Effector CD4-positive, alpha-beta T cell (primary cell): ENCODE measurements around the gene ADCK1.
"Not testable (repeated sequence)": the region's sequence is repeated elsewhere in the genome, so short reads cannot be mapped to it uniquely, and the experiment has no call there.

Experiments used
- DNase-seq: peaks from one replicate; pipeline ENCODE4 v3.0.0-alpha.2; 2020

Gene ADCK1

GRCh38 chr14:77809011-77809410 lies 9.1 kb downstream of the ADCK1 start:
- no peak for DNase-seq

DNA sequence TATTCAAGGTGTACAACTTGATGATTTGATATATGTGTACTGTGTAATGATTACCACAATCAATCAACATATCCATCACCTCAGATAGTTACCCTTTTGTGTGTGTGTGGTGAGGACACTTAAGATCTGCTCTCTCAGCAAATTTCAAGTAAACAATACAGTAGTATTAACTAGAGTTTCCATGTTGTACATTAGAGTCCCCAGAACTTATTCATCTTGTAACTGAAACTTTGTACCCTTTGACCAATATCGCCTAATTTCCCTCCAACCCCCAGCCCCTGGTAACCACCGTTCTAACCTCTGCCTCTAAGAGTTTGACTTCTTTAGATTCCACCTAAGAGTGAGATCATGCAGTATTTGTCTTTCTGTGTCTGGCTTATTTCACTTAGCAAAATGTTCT lies 12.1 kb downstream of the ADCK1 start:
- no peak for DNase-seq

DNA sequence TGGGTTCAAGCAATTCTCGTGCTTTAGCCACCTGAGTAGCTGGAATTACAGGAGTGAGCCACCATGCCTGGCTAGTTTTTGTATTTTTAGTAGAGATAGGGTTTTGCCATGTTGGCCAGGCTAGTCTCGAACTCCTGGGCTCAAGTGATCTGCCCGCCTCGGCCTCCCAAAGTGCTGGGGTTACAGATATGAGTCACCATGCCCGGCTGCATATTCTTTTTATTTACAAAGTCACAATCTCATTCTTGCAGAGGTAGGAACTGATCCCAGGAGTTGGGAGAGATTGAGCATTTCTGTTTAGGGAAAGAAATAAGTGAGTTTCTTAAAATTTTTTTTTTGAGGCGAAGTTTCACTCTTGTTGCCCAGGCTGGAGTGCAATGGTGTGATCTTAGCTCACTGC lies 12.8 kb downstream of the ADCK1 start:
- not testable (repeated sequence) for DNase-seq

- DNase-seq, result no peak
These were observed 22.4 kb downstream of the ADCK1 start for GRCh38 chr14:77822307-77822706.

DNA sequence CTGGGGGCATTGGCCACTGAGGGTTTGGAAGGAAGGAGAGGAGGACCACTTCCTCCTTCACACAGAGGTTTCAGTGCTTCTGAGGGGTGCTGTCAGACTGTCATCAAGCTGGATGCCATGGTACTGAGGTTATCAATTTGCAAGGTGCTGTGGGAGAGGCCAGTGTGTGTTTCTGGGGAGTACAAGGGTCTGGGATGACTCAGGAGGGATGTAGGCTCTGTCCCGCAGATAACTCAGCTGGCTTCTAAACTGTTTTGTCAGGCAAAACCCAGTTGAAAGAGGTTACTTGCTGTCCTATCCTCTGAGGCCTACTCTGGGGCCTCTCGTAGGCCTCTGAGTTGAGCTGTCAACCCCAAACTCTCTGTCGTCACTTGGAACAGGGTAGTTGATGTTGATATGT lies 22.8 kb downstream of the ADCK1 start:
- DNase-seq, result no peak

- no peak for DNase-seq
These were observed 23.5 kb downstream of the ADCK1 start for GRCh38 chr14:77823378-77823777.

- no peak for DNase-seq
These were observed 26.1 kb downstream of the ADCK1 start for GRCh38 chr14:77825895-77826519.

GRCh38 chr14:77830692-77831091 lies 30.8 kb downstream of the ADCK1 start:
- no peak for DNase-seq

- DNase-seq, result no peak
These were observed 32.4 kb downstream of the ADCK1 start for GRCh38 chr14:77832297-77832696.

GRCh38 chr14:77837926-77838325 lies 38.0 kb downstream of the ADCK1 start:
- DNase-seq, result no peak

- DNase-seq, result no peak
These were observed 39.1 kb downstream of the ADCK1 start for GRCh38 chr14:77838831-77839511.

DNA sequence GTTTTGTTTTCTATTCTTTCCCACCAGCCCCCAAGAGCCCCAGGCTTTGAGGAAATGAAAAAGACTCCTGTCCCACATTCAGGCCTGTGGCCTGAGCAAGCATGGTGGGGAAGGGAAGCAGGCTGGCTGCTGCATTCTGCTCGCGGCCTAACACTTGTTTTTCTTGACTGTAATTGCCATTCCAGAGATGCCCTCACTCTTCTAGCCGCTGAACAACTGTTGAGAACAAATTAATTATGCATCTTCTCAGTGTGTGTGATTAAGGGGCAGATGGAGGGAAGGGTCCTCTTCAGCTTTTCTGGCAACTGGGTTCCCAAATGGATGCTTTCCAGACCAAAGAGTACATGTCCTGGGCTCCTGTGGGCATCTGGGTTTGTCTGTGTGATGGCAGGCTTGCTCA lies 43.3 kb downstream of the ADCK1 start:
- DNase-seq, result no peak

DNA sequence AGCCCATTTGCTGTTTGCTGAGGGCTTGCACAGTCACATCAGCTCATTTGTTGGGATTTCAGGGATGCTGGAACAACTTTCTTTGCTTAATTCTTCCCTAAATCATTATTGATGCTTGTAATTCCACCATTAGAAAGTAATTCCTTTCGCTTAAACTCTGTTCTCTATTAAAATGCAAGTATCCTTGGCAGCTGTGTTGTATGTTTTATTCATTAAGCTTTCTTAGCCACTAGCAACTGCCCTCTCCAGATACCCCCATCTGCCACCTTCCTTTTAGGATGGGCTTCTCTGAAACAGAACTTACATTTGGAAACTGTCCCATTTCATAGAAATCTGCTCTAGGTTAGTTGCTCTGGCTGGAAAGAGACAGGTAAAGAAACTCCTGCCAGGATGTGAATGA lies 43.7 kb downstream of the ADCK1 start:
- DNase-seq, result no peak

GRCh38 chr14:77844802-77845201 lies 44.9 kb downstream of the ADCK1 start:
- DNase-seq, result no peak

GRCh38 chr14:77848031-77848430 lies 48.1 kb downstream of the ADCK1 start:
- DNase-seq, result no peak

DNA sequence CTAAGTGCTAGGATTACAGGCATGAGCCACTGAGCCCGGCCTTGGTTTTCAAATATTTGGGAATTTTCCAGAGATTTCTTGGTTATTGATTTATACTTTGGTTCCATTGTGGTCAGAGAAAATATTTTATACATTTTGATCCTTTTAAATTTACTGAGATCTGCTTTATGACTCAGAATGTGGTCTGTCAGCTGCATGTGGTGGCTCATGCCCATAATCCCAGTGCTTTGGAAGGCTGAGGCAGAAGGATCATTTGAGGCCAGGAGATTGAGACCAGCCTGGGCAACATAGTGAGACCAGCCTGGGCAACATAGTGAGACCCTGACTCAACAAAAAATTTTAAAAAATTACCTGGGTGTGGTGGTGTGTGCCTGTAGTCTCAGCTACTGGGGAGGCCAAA lies 49.8 kb downstream of the ADCK1 start:
- DNase-seq, result no peak

- no peak for DNase-seq
These were observed 54.0 kb downstream of the ADCK1 start for GRCh38 chr14:77853919-77854318.

DNA sequence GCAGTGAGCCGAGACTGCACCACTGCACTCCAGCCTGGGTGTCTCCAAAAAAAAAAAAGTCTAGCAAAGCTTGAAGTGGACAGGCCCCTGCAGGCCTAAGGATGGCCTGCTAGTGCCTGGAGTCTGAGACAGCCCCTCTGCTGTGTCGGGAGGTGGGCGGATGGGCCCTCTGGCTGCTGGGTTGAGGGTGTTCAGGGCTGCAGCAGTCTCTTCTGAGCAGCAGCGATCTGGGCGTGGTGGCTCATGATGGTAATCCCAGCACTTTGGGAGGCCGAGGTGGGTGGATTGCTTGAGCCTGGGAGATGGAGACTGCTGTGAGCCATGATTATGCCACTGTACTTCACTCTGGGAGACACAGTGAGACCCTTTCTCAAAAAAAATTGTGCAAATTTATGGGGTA lies 57.0 kb downstream of the ADCK1 start:
- no peak for DNase-seq

GRCh38 chr14:77859934-77860570 lies 60.1 kb downstream of the ADCK1 start:
- DNase-seq, result no peak

GRCh38 chr14:77861201-77861600 lies 61.3 kb downstream of the ADCK1 start:
- no peak for DNase-seq

- DNase-seq, result peak; percentile 68
These were observed 62.4 kb downstream of the ADCK1 start for GRCh38 chr14:77862154-77862786.

DNA sequence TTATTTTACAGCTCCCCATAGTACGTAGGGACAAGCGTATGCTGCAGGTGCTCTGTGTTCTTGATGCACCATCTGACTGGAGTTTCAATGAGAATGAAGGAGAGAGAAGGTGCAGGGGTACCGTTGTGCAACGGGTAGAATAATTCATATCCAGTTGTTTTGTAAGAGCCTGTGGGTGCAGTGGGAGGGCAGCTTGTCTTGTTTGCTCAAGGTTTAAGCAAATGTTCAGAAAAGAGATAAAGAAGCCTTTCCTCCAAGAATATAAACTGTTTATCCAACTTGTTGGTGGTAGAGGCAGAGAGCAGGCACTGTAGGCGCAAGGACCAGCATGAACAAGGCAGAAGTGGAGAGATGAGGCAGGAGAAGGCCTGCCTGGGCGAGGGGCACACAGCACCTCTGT lies 64.2 kb downstream of the ADCK1 start:
- DNase-seq, result no peak

- no peak for DNase-seq
These were observed 64.7 kb downstream of the ADCK1 start for GRCh38 chr14:77864580-77864979.

DNA sequence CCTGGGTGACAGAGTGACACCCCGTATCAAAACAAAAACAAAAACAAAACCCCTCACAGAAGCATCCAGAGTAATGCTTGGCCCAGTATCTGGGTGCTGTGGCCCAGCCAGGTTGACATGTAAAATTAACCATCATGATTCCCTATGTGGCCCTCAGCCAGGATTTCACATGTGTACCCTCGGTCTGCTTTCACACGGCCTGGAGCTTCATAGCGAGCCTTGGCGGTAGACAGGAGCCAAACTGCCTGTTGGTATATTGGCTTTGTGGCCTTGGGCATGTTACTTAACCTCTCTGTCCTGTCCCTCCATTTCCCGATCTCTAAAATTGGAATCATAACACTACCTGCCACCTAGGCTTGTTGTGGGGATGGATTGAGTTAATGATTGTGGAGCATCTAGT lies 65.5 kb downstream of the ADCK1 start:
- no peak for DNase-seq
